Measurements from ENCODE around the gene ASB15. TPM values are rescaled to one million over a fixed set of nuclear protein-coding genes. Genes with fewer than 3 reads are reported as not detected.

Gene ASB15
- total RNA-seq, 2 experiments from 2014 or later, result not detected

GRCh38 chr7:123571684-123572083, 29.9 kb upstream of the ASB15 start:
- H3K27me3 Mint-ChIP-seq, result peaks cover 6% of the 10 kb centered on the region
- no peaks in the 10 kb centered on the region for H3K9me3 Mint-ChIP-seq
- no peaks in the 10 kb centered on the region for H3K36me3 Mint-ChIP-seq (ENCODE audit: low read depth)
- no peak overlapping the region for H3K27ac Mint-ChIP-seq
- ChIA-PET POLR2A (no interaction called here), CTCF (no interaction called here)
- no peak overlapping the region for H3K4me3 Mint-ChIP-seq
- no peak for DNase-seq
- H3K4me1 Mint-ChIP-seq, result no peaks in the 10 kb centered on the region

GRCh38 chr7:123573341-123573740, 28.3 kb upstream of the ASB15 start:
- H3K4me1 Mint-ChIP-seq, result no peaks in the 10 kb centered on the region
- no peaks in the 10 kb centered on the region for H3K36me3 Mint-ChIP-seq (ENCODE audit: low read depth)
- peaks cover 8% of the 10 kb centered on the region for H3K27me3 Mint-ChIP-seq
- ChIA-PET POLR2A (no interaction called here), CTCF (no interaction called here)
- H3K27ac Mint-ChIP-seq, result no peak overlapping the region
- no peak overlapping the region for H3K4me3 Mint-ChIP-seq
- no peak for DNase-seq
- no peaks in the 10 kb centered on the region for H3K9me3 Mint-ChIP-seq

- Mint-ChIP-seq H3K4me3 (no peak overlapping the region), H3K36me3 (ENCODE audit: low read depth) (no peaks in the 10 kb centered on the region), H3K9me3 (no peaks in the 10 kb centered on the region), H3K27me3 (peaks cover 11% of the 10 kb centered on the region), H3K27ac (no peak overlapping the region), H3K4me1 (no peaks in the 10 kb centered on the region)
- CTCF ChIA-PET, result no interaction called here
- POLR2A ChIA-PET, result no interaction called here
- DNase-seq, result no peak
These were observed 27.6 kb upstream of the ASB15 start for GRCh38 chr7:123573896-123574467.

- CTCF ChIA-PET, result no interaction called here
- no peak for DNase-seq
- POLR2A ChIA-PET, result no interaction called here
- Mint-ChIP-seq H3K36me3 (ENCODE audit: low read depth) (no peaks in the 10 kb centered on the region), H3K4me1 (no peaks in the 10 kb centered on the region), H3K27ac (no peak overlapping the region), H3K27me3 (peaks cover 17% of the 10 kb centered on the region), H3K4me3 (no peak overlapping the region), H3K9me3 (no peaks in the 10 kb centered on the region)
These were observed 22.2 kb upstream of the ASB15 start for GRCh38 chr7:123579416-123579815.

GRCh38 chr7:123580406-123581161, 21.0 kb upstream of the ASB15 start:
- Mint-ChIP-seq H3K27me3 (peaks cover 16% of the 10 kb centered on the region), H3K9me3 (no peaks in the 10 kb centered on the region), H3K4me3 (no peak overlapping the region), H3K4me1 (no peaks in the 10 kb centered on the region), H3K36me3 (ENCODE audit: low read depth) (no peaks in the 10 kb centered on the region), H3K27ac (no peak overlapping the region)
- ChIA-PET CTCF (interaction anchor here (1.2 to 1.3 kb wide), 2 partner anchors 44 to 121 kb away, joined by 3 read pairs; no protein-coding TSS in a partner anchor), POLR2A (no interaction called here)
- no peak for DNase-seq

GRCh38 chr7:123581162-123581459, 20.5 kb upstream of the ASB15 start:
- Mint-ChIP-seq H3K4me3 (no peak overlapping the region), H3K9me3 (no peaks in the 10 kb centered on the region), H3K27me3 (peaks cover 14% of the 10 kb centered on the region), H3K27ac (no peak overlapping the region), H3K4me1 (no peaks in the 10 kb centered on the region), H3K36me3 (ENCODE audit: low read depth) (no peaks in the 10 kb centered on the region)
- POLR2A ChIA-PET, result no interaction called here
- DNase-seq, result no peak
- CTCF ChIA-PET, result interaction anchor here (0.6 to 1.3 kb wide), 3 partner anchors 43 to 120 kb away, joined by 3 read pairs; no protein-coding TSS in a partner anchor

- DNase-seq, result no peak
- H3K4me3 Mint-ChIP-seq, result no peak overlapping the region
- H3K27ac Mint-ChIP-seq, result no peak overlapping the region
These were observed 17.8 kb upstream of the ASB15 start for GRCh38 chr7:123583821-123584220.

GRCh38 chr7:123588376-123588775, 13.2 kb upstream of the ASB15 start:
- Mint-ChIP-seq H3K36me3 (ENCODE audit: low read depth) (no peaks in the 10 kb centered on the region), H3K27me3 (peaks cover 30% of the 10 kb centered on the region), H3K4me3 (no peak overlapping the region), H3K27ac (no peak overlapping the region), H3K9me3 (no peaks in the 10 kb centered on the region), H3K4me1 (no peaks in the 10 kb centered on the region)
- ChIA-PET POLR2A (no interaction called here), CTCF (no interaction called here)
- no peak for DNase-seq

More at GRCh38 chr7:123583821-123584220, 17.8 kb upstream of the ASB15 start:
- no peaks in the 10 kb centered on the region for H3K36me3 Mint-ChIP-seq (ENCODE audit: low read depth)
- no peaks in the 10 kb centered on the region for H3K4me1 Mint-ChIP-seq
- peaks cover 17% of the 10 kb centered on the region for H3K27me3 Mint-ChIP-seq
- H3K9me3 Mint-ChIP-seq, result no peaks in the 10 kb centered on the region
- CTCF ChIA-PET, result no interaction called here
- POLR2A ChIA-PET, result no interaction called here

GRCh38 chr7:123594813-123595241, 6.8 kb upstream of the ASB15 start:
- Mint-ChIP-seq H3K36me3 (ENCODE audit: low read depth) (no peaks in the 10 kb centered on the region), H3K27ac (no peak overlapping the region), H3K27me3 (peaks cover 20% of the 10 kb centered on the region), H3K9me3 (no peaks in the 10 kb centered on the region), H3K4me3 (no peak overlapping the region), H3K4me1 (no peaks in the 10 kb centered on the region)
- no peak for DNase-seq
- CTCF ChIA-PET, result no interaction called here
- POLR2A ChIA-PET, result no interaction called here

GRCh38 chr7:123598657-123599056, 3.0 kb upstream of the ASB15 start:
- H3K9me3 Mint-ChIP-seq, result no peaks in the 10 kb centered on the region
- peaks cover 4% of the 10 kb centered on the region for H3K27me3 Mint-ChIP-seq
- no peak overlapping the region for H3K27ac Mint-ChIP-seq
- ChIA-PET CTCF (no interaction called here), POLR2A (no interaction called here)
- no peak overlapping the region for H3K4me3 Mint-ChIP-seq
- no peaks in the 10 kb centered on the region for H3K4me1 Mint-ChIP-seq
- no peaks in the 10 kb centered on the region for H3K36me3 Mint-ChIP-seq (ENCODE audit: low read depth)
- no peak for DNase-seq

- ChIA-PET POLR2A (no interaction called here), CTCF (no interaction called here)
- Mint-ChIP-seq H3K4me1 (no peaks in the 10 kb centered on the region), H3K36me3 (ENCODE audit: low read depth) (no peaks in the 10 kb centered on the region), H3K4me3 (no peak overlapping the region), H3K9me3 (no peaks in the 10 kb centered on the region), H3K27ac (no peak overlapping the region), H3K27me3 (peaks cover 3% of the 10 kb centered on the region)
- DNase-seq, result no peak
These were observed 1.9 kb upstream of the ASB15 start for GRCh38 chr7:123599766-123600165.

- ChIA-PET POLR2A (no interaction called here), CTCF (no interaction called here)
- no peaks in the 10 kb centered on the region for H3K4me1 Mint-ChIP-seq
- H3K27ac Mint-ChIP-seq, result no peak overlapping the region
- peaks cover 3% of the 10 kb centered on the region for H3K27me3 Mint-ChIP-seq
- H3K36me3 Mint-ChIP-seq (ENCODE audit: low read depth), result no peaks in the 10 kb centered on the region
- no peak for DNase-seq
- no peaks in the 10 kb centered on the region for H3K9me3 Mint-ChIP-seq
- H3K4me3 Mint-ChIP-seq, result no peak overlapping the region
These were observed 745 bp upstream of the ASB15 start for GRCh38 chr7:123600876-123601275.

GRCh38 chr7:123602648-123603047, 1.0 kb downstream of the ASB15 start:
- ChIA-PET CTCF (no interaction called here), POLR2A (no interaction called here)
- Mint-ChIP-seq H3K9me3 (no peaks in the 10 kb centered on the region), H3K27me3 (peaks cover 5% of the 10 kb centered on the region), H3K27ac (no peak overlapping the region), H3K36me3 (ENCODE audit: low read depth) (no peaks in the 10 kb centered on the region), H3K4me3 (no peak overlapping the region), H3K4me1 (no peaks in the 10 kb centered on the region)
- no peak for DNase-seq

- no peaks in the 10 kb centered on the region for H3K9me3 Mint-ChIP-seq
- ChIA-PET POLR2A (no interaction called here), CTCF (no interaction called here)
- no peaks in the 10 kb centered on the region for H3K4me1 Mint-ChIP-seq
- H3K27ac Mint-ChIP-seq, result no peak overlapping the region
- no peak for DNase-seq
- no peaks in the 10 kb centered on the region for H3K36me3 Mint-ChIP-seq (ENCODE audit: low read depth)
- no peak overlapping the region for H3K4me3 Mint-ChIP-seq
- peaks cover 8% of the 10 kb centered on the region for H3K27me3 Mint-ChIP-seq
These were observed 3.1 kb downstream of the ASB15 start for GRCh38 chr7:123604739-123605138.

Measured in activated CD4-positive, alpha-beta memory T cell treated with anti-CD3 and anti-CD28 coated beads, Interleukin-2, amount 10 ng/mL, durations not matched to agents 7 days and 5 days (primary cell).